Measurements from ENCODE around the gene CHST14. TPM values are rescaled to one million over a fixed set of nuclear protein-coding genes. Genes with fewer than 3 reads are reported as not detected.

Gene CHST14
- total and polyA plus RNA-seq, 2 donors from 2014 or later, result 11.9 to 14.3 TPM

- Histone ChIP-seq H3K9me3 (ENCODE audit: control insufficient read depth in 2 of 3, insufficient read depth in 1 of 3, low read length in 3 of 3) (no peaks in the 10 kb centered on the region), H3K27me3 (ENCODE audit: control insufficient read depth, insufficient read depth, low read length) (no peaks in the 10 kb centered on the region), H3K4me1 (ENCODE audit: control insufficient read depth in 2 of 3, insufficient read depth in 2 of 3, low read depth in 1 of 3, low read length in 3 of 3) (no peaks in the 10 kb centered on the region), H3K36me3 (ENCODE audit: control insufficient read depth in 2 of 3, insufficient read depth in 3 of 3, low read length in 3 of 3) (no peaks in the 10 kb centered on the region), H3K4me3 (ENCODE audit: low read length in 3 of 3) (no peak overlapping the region), H3K9ac (ENCODE audit: low read length in 3 of 3) (no peak overlapping the region), H3K27ac (ENCODE audit: low read depth in 2 of 2, low read length in 2 of 2) (no peak overlapping the region)
- TF ChIP-seq CTCF (IDR thresholded peaks at IDR 0.05; ENCODE audit: borderline replicate concordance, extremely low read depth, insufficient read depth), result no peak
- intact Hi-C loops (cut with DNase I), result no loop called here
- no peak for DNase-seq
- FAIRE-seq, result no peak
Measured at GRCh38 chr15:40479024-40479423, 8.2 kb downstream of the CHST14 start.

GRCh38 chr15:40481341-40482074 is 10.7 kb downstream of the CHST14 start:
- H3K4me3 ChIP-seq (ENCODE audit: low read length in 3 of 3), result no peak overlapping the region

GRCh38 chr15:40483919-40484318 is 13.1 kb downstream of the CHST14 start:
- Histone ChIP-seq H3K36me3 (ENCODE audit: control insufficient read depth in 2 of 3, insufficient read depth in 3 of 3, low read length in 3 of 3) (no peaks in the 10 kb centered on the region), H3K9me3 (ENCODE audit: control insufficient read depth in 2 of 3, insufficient read depth in 1 of 3, low read length in 3 of 3) (no peaks in the 10 kb centered on the region), H3K27me3 (ENCODE audit: control insufficient read depth, insufficient read depth, low read length) (no peaks in the 10 kb centered on the region), H3K27ac (ENCODE audit: low read depth in 2 of 2, low read length in 2 of 2) (no peak overlapping the region), H3K4me1 (ENCODE audit: control insufficient read depth in 2 of 3, insufficient read depth in 2 of 3, low read depth in 1 of 3, low read length in 3 of 3) (no peaks in the 10 kb centered on the region), H3K4me3 (ENCODE audit: low read length in 3 of 3) (no peak overlapping the region), H3K9ac (ENCODE audit: low read length in 3 of 3) (no peak overlapping the region)
- DNase-seq (no peak), FAIRE-seq (no peak)
- intact Hi-C loops (cut with DNase I), result no loop called here
- TF ChIP-seq CTCF (IDR thresholded peaks at IDR 0.05; ENCODE audit: borderline replicate concordance, extremely low read depth, insufficient read depth), result no peak

More at GRCh38 chr15:40481341-40482074, 10.7 kb downstream of the CHST14 start:
- H3K27ac ChIP-seq (ENCODE audit: low read depth in 2 of 2, low read length in 2 of 2), result no peak overlapping the region
- FAIRE-seq (no peak), DNase-seq (no peak)
- intact Hi-C loops (cut with DNase I), result no loop called here
- no peaks in the 10 kb centered on the region for H3K9me3 ChIP-seq (ENCODE audit: control insufficient read depth in 2 of 3, insufficient read depth in 1 of 3, low read length in 3 of 3)
- H3K4me1 ChIP-seq (ENCODE audit: control insufficient read depth in 2 of 3, insufficient read depth in 2 of 3, low read depth in 1 of 3, low read length in 3 of 3), result no peaks in the 10 kb centered on the region
- no peak for TF ChIP-seq CTCF (IDR thresholded peaks at IDR 0.05; ENCODE audit: borderline replicate concordance, extremely low read depth, insufficient read depth)
- H3K9ac ChIP-seq (ENCODE audit: low read length in 3 of 3), result no peak overlapping the region
- H3K36me3 ChIP-seq (ENCODE audit: control insufficient read depth in 2 of 3, insufficient read depth in 3 of 3, low read length in 3 of 3), result no peaks in the 10 kb centered on the region
- no peaks in the 10 kb centered on the region for H3K27me3 ChIP-seq (ENCODE audit: control insufficient read depth, insufficient read depth, low read length)
